SU-DHL-6 (cell line): ENCODE results near the gene SCN8A.

ENCODE experiments used
- H2AFZ ChIP-seq: fragments of 200-600 bp; sonication (generic); 2 replicates; pipeline ENCODE4 v1.6.1; 2014; ENCODE audit warnings: low read depth, mild to moderate bottlenecking, moderate library complexity, mixed read lengths, antibody characterized with exemption, low read length; ENCODE audit not compliant: severe bottlenecking
- H3F3A ChIP-seq: fragments of 200-600 bp; shearing (Covaris generic); 2 replicates; pipeline ENCODE4 v1.6.0; 2016; ENCODE audit warnings: antibody characterized with exemption, mild to moderate bottlenecking; ENCODE audit not compliant: insufficient read depth
- H3K27ac ChIP-seq: fragments of 200-600 bp; sonication (generic); 2 replicates; pipeline ENCODE4 v1.5.1; 2016; ENCODE audit warnings: low read depth, mild to moderate bottlenecking, low read length, moderate library complexity, mixed read lengths
- H3K27me3 ChIP-seq: fragments of 200-600 bp; sonication (generic), shearing (Covaris generic); 2 replicates; pipeline ENCODE4 v1.6.0; 2014; ENCODE audit warnings: mild to moderate bottlenecking, low read length
- H3K36me3 ChIP-seq: fragments of 200-600 bp; sonication (generic); 2 replicates; pipeline ENCODE4 v1.6.1; 2014; ENCODE audit warnings: mild to moderate bottlenecking, low read length, mixed read lengths
- H3K4me2 ChIP-seq: fragments of 300-600, 200-600 bp; shearing (Covaris generic), sonication (generic); 2 replicates; pipeline ENCODE4 v1.6.0; 2014; ENCODE audit warnings: low read length, low read depth, mild to moderate bottlenecking; ENCODE audit not compliant: poor library complexity, severe bottlenecking
- H3K4me3 ChIP-seq: fragments of 200-600 bp; sonication (generic); 2 replicates; pipeline ENCODE4 v1.5.1; 2014; ENCODE audit warnings: antibody characterized with exemption, low read length, mild to moderate bottlenecking, mixed read lengths; ENCODE audit not compliant: insufficient read depth, poor library complexity, severe bottlenecking
- H3K79me2 ChIP-seq: fragments of 200-600 bp; sonication (generic); 2 replicates; pipeline ENCODE4 v1.6.1; 2014; ENCODE audit warnings: mild to moderate bottlenecking, low read length, moderate library complexity; ENCODE audit not compliant: insufficient read depth
- H3K9ac ChIP-seq: fragments of 200-600 bp; sonication (generic); 2 replicates; pipeline ENCODE4 v1.7.0; 2014; ENCODE audit warnings: mild to moderate bottlenecking, low read length
- H3K9me2 ChIP-seq: fragments of 200-600 bp; sonication (generic); replicated peaks from 2 replicates; pipeline ENCODE4 v1.6.1; 2014; ENCODE audit warnings: low read length; ENCODE audit not compliant: insufficient read depth
- H3K9me3 ChIP-seq: fragments of 200-600 bp; sonication (generic); 2 replicates; pipeline ENCODE4 v1.6.1; 2014; ENCODE audit warnings: low read length, mixed read lengths; ENCODE audit not compliant: insufficient read depth
- H4K20me1 ChIP-seq: fragments of 200-600 bp; sonication (generic); 2 replicates; pipeline ENCODE4 v1.6.1; 2014; ENCODE audit warnings: low read depth, mild to moderate bottlenecking, antibody characterized with exemption, low read length, moderate library complexity, mixed read lengths
- CTCF ChIP-seq: fragments of 200-600 bp; sonication (generic); IDR thresholded peaks from one replicate; pipeline ENCODE4 v1.5.1; 2017; ENCODE audit warnings: antibody characterized with exemption, mild to moderate bottlenecking, low read length, moderate library complexity; ENCODE audit not compliant: insufficient read depth, poor library complexity, severe bottlenecking
- EZH2phosphoT487 ChIP-seq: fragments of 200-600 bp; sonication (generic), shearing (Covaris generic); conservative IDR thresholded peaks from 2 replicates; pipeline ENCODE4 v1.6.1; 2018; ENCODE audit warnings: mild to moderate bottlenecking, antibody characterized with exemption, low read length, moderate library complexity, mixed read lengths

The SCN8A gene

DNA sequence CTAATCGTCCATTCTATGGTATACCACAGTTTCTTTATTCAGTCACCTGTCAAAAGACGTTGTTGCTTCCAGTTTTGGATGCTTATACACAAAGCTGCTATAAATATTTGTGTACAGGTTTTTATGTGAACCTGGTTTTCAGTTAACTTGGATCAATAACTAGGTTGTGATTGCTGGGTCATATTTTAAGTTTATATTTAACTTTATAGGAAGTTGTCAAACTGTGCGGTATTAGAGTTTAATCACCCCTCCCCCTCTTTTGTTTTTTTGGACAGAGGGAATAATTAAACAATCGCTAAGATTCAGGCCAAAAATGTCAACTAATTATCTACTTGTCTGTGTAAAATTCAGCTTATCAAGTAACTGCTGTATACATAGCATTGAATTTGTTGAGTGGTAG is 34.3 kb downstream of the SCN8A start:
- H3F3A ChIP-seq, result no peaks in the 10 kb centered on the region
- TF ChIP-seq CTCF, result no peak
- TF ChIP-seq EZH2phosphoT487, result no peak
- no peak overlapping the region for H3K9ac ChIP-seq
- H3K4me2 ChIP-seq, result no peak overlapping the region
- no peaks in the 10 kb centered on the region for H4K20me1 ChIP-seq
- H2AFZ ChIP-seq, result no peak overlapping the region
- H3K9me3 ChIP-seq, result no peaks in the 10 kb centered on the region
- H3K79me2 ChIP-seq, result no peaks in the 10 kb centered on the region
- no peaks in the 10 kb centered on the region for H3K36me3 ChIP-seq
- no peak overlapping the region for H3K4me3 ChIP-seq
- H3K9me2 ChIP-seq, result no peaks in the 10 kb centered on the region
- H3K27me3 ChIP-seq, result no peaks in the 10 kb centered on the region
- no peak overlapping the region for H3K27ac ChIP-seq

DNA sequence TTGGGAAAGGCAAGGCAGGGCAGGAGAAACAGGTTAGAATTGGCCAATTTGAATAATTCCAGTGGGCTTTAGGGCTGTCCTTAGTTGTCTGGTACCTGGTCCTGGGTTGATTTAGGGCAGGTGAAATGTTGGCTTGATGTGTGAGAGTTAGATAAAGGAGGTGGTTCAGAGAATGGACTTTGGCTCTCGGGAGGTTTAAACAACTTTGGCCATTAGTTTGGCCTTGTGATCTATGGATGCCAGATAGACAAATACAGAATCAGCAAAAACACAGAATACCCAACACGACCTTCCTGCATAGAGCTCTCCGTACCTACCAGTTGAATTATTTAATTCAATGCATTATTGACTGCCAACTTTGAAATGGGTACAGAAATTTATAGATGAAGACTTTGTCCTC is 35.1 kb downstream of the SCN8A start:
- no peak overlapping the region for H3K4me3 ChIP-seq
- TF ChIP-seq CTCF, result no peak
- no peak for TF ChIP-seq EZH2phosphoT487
- no peaks in the 10 kb centered on the region for H3K9me3 ChIP-seq
- no peak overlapping the region for H3K27ac ChIP-seq
- H3K36me3 ChIP-seq, result no peaks in the 10 kb centered on the region
- no peak overlapping the region for H3K9ac ChIP-seq
- no peak overlapping the region for H3K4me2 ChIP-seq
- H3K79me2 ChIP-seq, result no peaks in the 10 kb centered on the region
- H2AFZ ChIP-seq, result no peak overlapping the region
- H3K9me2 ChIP-seq, result no peaks in the 10 kb centered on the region
- no peaks in the 10 kb centered on the region for H3F3A ChIP-seq
- no peaks in the 10 kb centered on the region for H3K27me3 ChIP-seq
- no peaks in the 10 kb centered on the region for H4K20me1 ChIP-seq

GRCh38 chr12:51626629-51627028 is 35.6 kb downstream of the SCN8A start:
- H3K27me3 ChIP-seq, result no peaks in the 10 kb centered on the region
- no peak overlapping the region for H3K4me3 ChIP-seq
- H3K9ac ChIP-seq, result no peak overlapping the region
- H4K20me1 ChIP-seq, result no peaks in the 10 kb centered on the region
- H3K36me3 ChIP-seq, result no peaks in the 10 kb centered on the region
- no peak overlapping the region for H2AFZ ChIP-seq
- H3F3A ChIP-seq, result no peaks in the 10 kb centered on the region
- H3K79me2 ChIP-seq, result no peaks in the 10 kb centered on the region
- TF ChIP-seq EZH2phosphoT487 (no peak), CTCF (no peak)
- H3K4me2 ChIP-seq, result no peak overlapping the region
- H3K27ac ChIP-seq, result no peak overlapping the region
- H3K9me3 ChIP-seq, result no peaks in the 10 kb centered on the region
- H3K9me2 ChIP-seq, result no peaks in the 10 kb centered on the region
